ENCODE results near the gene PPFIA4. TPM values are rescaled to one million over a fixed set of nuclear protein-coding genes. Genes with fewer than 3 reads are reported as not detected.

PPFIA4 gene
- total RNA-seq, 2 experiments from 2014 or later, result 0.93 to 0.98 TPM

- no peak overlapping the region for H3K27ac Mint-ChIP-seq
- Histone ChIP-seq H3K36me3 (ENCODE audit: insufficient read depth, low read length) (no peaks in the 10 kb centered on the region), H3K4me3 (ENCODE audit: low read length) (no peak overlapping the region), H3K9me3 (ENCODE audit: control insufficient read depth in 1 of 2, insufficient read depth in 1 of 2, low read length in 2 of 2) (no peaks in the 10 kb centered on the region), H3K27me3 (ENCODE audit: control insufficient read depth in 1 of 2, insufficient read depth in 2 of 2, low read length in 2 of 2) (no peaks in the 10 kb centered on the region), H3K27ac (ENCODE audit: low read depth in 1 of 2, low read length in 2 of 2) (no peak overlapping the region), H3K4me1 (ENCODE audit: insufficient read depth, low read length) (no peaks in the 10 kb centered on the region)
- H3K9me3 Mint-ChIP-seq, result no peaks in the 10 kb centered on the region
- POLR2A ChIA-PET, result no interaction called here
- H3K36me3 Mint-ChIP-seq (ENCODE audit: low read depth), result no peaks in the 10 kb centered on the region
- H3K4me1 Mint-ChIP-seq (ENCODE audit: low read depth), result no peaks in the 10 kb centered on the region
- H3K27me3 Mint-ChIP-seq, result no peaks in the 10 kb centered on the region
- no peak for ATAC-seq (ENCODE audit: poor library complexity)
- no peak overlapping the region for H3K4me3 Mint-ChIP-seq
- DNase-seq, result no peak
- CTCF ChIA-PET, result no interaction called here
- TF ChIP-seq CTCF (IDR thresholded peaks at IDR 0.05), result no peak
- intact Hi-C loops (cut with DNase I, micrococcal nuclease), result loop anchor here in 1 of 2 experiments (10.0 kb wide), 1 partner anchor 368 kb away; no protein-coding TSS in a partner anchor
Measured at GRCh38 chr1:203066965-203067364, 40.7 kb downstream of the PPFIA4 start.

GRCh38 chr1:203069030-203069747 is 42.9 kb downstream of the PPFIA4 start:
- Mint-ChIP-seq H3K27ac (no peak overlapping the region), H3K36me3 (ENCODE audit: low read depth) (no peaks in the 10 kb centered on the region), H3K4me1 (ENCODE audit: low read depth) (no peaks in the 10 kb centered on the region), H3K4me3 (no peak overlapping the region), H3K27me3 (peaks cover 13% of the 10 kb centered on the region), H3K9me3 (no peaks in the 10 kb centered on the region)
- Histone ChIP-seq H3K27ac (ENCODE audit: low read depth in 1 of 2, low read length in 2 of 2) (no peak overlapping the region), H3K9me3 (ENCODE audit: control insufficient read depth in 1 of 2, insufficient read depth in 1 of 2, low read length in 2 of 2) (no peaks in the 10 kb centered on the region), H3K36me3 (ENCODE audit: insufficient read depth, low read length) (no peaks in the 10 kb centered on the region), H3K4me3 (ENCODE audit: low read length) (no peak overlapping the region), H3K4me1 (ENCODE audit: insufficient read depth, low read length) (no peaks in the 10 kb centered on the region), H3K27me3 (ENCODE audit: control insufficient read depth in 1 of 2, insufficient read depth in 2 of 2, low read length in 2 of 2) (peaks cover 3 to 8% of the 10 kb centered on the region in 2 experiments)
- intact Hi-C loops (cut with DNase I, micrococcal nuclease), result loop anchor here in 1 of 2 experiments (10.0 kb wide), 1 partner anchor 366 kb away; no protein-coding TSS in a partner anchor
- TF ChIP-seq CTCF (IDR thresholded peaks at IDR 0.05), result no peak
- DNase-seq (peak in 1 of 14 experiments; percentile 7), ATAC-seq (ENCODE audit: poor library complexity) (no peak)
- ChIA-PET CTCF (no interaction called here), POLR2A (no interaction called here)

- no peak overlapping the region for H3K27ac ChIP-seq (ENCODE audit: low read depth in 1 of 2, low read length in 2 of 2)
- POLR2A ChIA-PET, result no interaction called here
- no peak for TF ChIP-seq CTCF (IDR thresholded peaks at IDR 0.05)
- CTCF ChIA-PET, result no interaction called here
- Mint-ChIP-seq H3K36me3 (ENCODE audit: low read depth) (no peaks in the 10 kb centered on the region), H3K4me1 (ENCODE audit: low read depth) (no peaks in the 10 kb centered on the region), H3K4me3 (no peak overlapping the region), H3K9me3 (no peaks in the 10 kb centered on the region), H3K27ac (no peak overlapping the region), H3K27me3 (peaks cover 28% of the 10 kb centered on the region)
- peaks cover 11% of the 10 kb centered on the region for H3K4me1 ChIP-seq (ENCODE audit: insufficient read depth, low read length)
- no peak for DNase-seq
- no peaks in the 10 kb centered on the region for H3K36me3 ChIP-seq (ENCODE audit: insufficient read depth, low read length)
- H3K27me3 ChIP-seq (ENCODE audit: control insufficient read depth in 1 of 2, insufficient read depth in 2 of 2, low read length in 2 of 2), result peaks cover 22 to 36% of the 10 kb centered on the region in 2 experiments
- no peak for ATAC-seq (ENCODE audit: poor library complexity)
- H3K9me3 ChIP-seq (ENCODE audit: control insufficient read depth in 1 of 2, insufficient read depth in 1 of 2, low read length in 2 of 2), result no peaks in the 10 kb centered on the region
- intact Hi-C loops (cut with DNase I, micrococcal nuclease), result no loop called here
- H3K4me3 ChIP-seq (ENCODE audit: low read length), result no peak overlapping the region
Measured at GRCh38 chr1:203072002-203072602, 45.8 kb downstream of the PPFIA4 start.
